ENCODE data around the gene ARHGDIB.

Gene ARHGDIB

DNA sequence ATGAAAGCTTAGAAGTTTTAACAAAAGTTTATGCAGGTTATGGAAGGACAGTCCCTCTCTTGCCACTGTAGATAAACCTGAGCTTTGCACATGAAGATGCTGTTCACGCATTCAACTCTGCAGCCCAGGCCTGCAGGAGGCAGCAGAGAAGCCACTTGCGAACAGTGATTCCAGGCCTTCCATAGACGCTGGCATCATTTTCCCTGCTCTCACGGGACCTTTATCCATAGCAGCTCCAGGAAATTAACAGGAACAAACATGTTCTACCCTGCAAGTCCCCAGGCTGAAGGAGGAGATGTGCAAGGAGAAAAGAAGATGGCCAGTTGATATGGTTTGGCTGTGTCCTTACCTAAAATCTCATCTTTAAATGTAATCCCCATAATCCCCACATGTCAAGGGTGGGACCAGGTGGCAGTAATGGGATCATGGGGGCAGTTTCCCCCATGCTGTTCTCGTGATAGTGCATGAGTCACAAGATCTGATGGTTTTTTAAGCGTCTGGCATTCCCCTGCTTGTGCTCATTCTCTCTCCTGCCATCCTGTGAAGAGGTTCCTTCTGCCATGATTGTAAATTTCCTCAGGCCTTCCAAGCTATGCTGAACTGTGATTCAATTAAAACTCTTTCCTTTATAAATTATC lies 25.1 kb downstream of the ARHGDIB start:
- TF ChIP-seq, protein P1, sequence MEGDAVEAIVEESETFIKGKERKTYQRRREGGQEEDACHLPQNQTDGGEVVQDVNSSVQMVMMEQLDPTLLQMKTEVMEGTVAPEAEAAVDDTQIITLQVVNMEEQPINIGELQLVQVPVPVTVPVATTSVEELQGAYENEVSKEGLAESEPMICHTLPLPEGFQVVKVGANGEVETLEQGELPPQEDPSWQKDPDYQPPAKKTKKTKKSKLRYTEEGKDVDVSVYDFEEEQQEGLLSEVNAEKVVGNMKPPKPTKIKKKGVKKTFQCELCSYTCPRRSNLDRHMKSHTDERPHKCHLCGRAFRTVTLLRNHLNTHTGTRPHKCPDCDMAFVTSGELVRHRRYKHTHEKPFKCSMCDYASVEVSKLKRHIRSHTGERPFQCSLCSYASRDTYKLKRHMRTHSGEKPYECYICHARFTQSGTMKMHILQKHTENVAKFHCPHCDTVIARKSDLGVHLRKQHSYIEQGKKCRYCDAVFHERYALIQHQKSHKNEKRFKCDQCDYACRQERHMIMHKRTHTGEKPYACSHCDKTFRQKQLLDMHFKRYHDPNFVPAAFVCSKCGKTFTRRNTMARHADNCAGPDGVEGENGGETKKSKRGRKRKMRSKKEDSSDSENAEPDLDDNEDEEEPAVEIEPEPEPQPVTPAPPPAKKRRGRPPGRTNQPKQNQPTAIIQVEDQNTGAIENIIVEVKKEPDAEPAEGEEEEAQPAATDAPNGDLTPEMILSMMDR (IDR thresholded peaks at IDR 0.05; ENCODE audit: borderline replicate concordance, control extremely low read depth, extremely low read depth, insufficient read depth, missing control alignments), result no peak
- in situ Hi-C loops (cut with MboI; ENCODE audit: low sequenced_read_pairs, unreplicated experiment), result no loop called here
- no peak for DNase-seq (ENCODE audit: low spot score)

- in situ Hi-C loops (cut with MboI; ENCODE audit: low sequenced_read_pairs, unreplicated experiment), result no loop called here
- no peak for DNase-seq (ENCODE audit: low spot score)
- TF ChIP-seq, protein P1 (IDR thresholded peaks at IDR 0.05; ENCODE audit: borderline replicate concordance, control extremely low read depth, extremely low read depth, insufficient read depth, missing control alignments), result no peak
Observed at GRCh38 chr12:14935031-14935430, 26.4 kb downstream of the ARHGDIB start.

- TF ChIP-seq, protein P1 (IDR thresholded peaks at IDR 0.05; ENCODE audit: borderline replicate concordance, control extremely low read depth, extremely low read depth, insufficient read depth, missing control alignments), result no peak
- DNase-seq (ENCODE audit: low spot score), result no peak
- in situ Hi-C loops (cut with MboI; ENCODE audit: low sequenced_read_pairs, unreplicated experiment), result no loop called here
Observed at GRCh38 chr12:14934511-14934910, 26.9 kb downstream of the ARHGDIB start.

GRCh38 chr12:14931791-14932560 lies 29.4 kb downstream of the ARHGDIB start:
- no peak for DNase-seq (ENCODE audit: low spot score)
- TF ChIP-seq, protein P1 (IDR thresholded peaks at IDR 0.05; ENCODE audit: borderline replicate concordance, control extremely low read depth, extremely low read depth, insufficient read depth, missing control alignments), result no peak
- in situ Hi-C loops (cut with MboI; ENCODE audit: low sequenced_read_pairs, unreplicated experiment), result no loop called here

- TF ChIP-seq, protein P1 (IDR thresholded peaks at IDR 0.05; ENCODE audit: borderline replicate concordance, control extremely low read depth, extremely low read depth, insufficient read depth, missing control alignments), result no peak
- no peak for DNase-seq (ENCODE audit: low spot score)
- in situ Hi-C loops (cut with MboI; ENCODE audit: low sequenced_read_pairs, unreplicated experiment), result no loop called here
Observed at GRCh38 chr12:14931359-14931758, 30.0 kb downstream of the ARHGDIB start.

DNA sequence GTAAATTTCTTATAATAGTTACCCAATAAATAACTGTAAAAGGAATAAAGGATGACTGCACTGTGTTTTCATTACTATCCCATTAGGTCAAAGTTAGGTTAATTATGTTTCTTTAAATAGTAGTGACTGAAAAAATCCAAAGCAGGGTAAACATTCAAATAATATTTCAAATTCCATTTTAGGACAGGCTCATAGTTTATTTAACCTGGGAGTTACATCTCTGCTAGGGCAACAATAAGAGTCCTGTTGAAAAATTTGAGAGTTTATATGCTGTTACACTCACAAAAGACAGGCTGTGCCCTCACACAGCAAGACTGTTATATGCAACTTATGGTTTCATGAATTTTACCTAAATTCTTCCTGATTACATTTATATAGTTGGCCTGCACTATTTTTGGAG lies 31.1 kb downstream of the ARHGDIB start:
- no peak for DNase-seq (ENCODE audit: low spot score)
- TF ChIP-seq, protein P1 (IDR thresholded peaks at IDR 0.05; ENCODE audit: borderline replicate concordance, control extremely low read depth, extremely low read depth, insufficient read depth, missing control alignments), result no peak
- in situ Hi-C loops (cut with MboI; ENCODE audit: low sequenced_read_pairs, unreplicated experiment), result no loop called here
